ENCODE results near the gene NDE1.

The NDE1 gene

GRCh38 chr16:15608398-15609285 lies 41.4 kb upstream of the NDE1 start:
- H3K27ac ChIP-seq (ENCODE audit: insufficient read depth, low read depth, low read length, poor library complexity, severe bottlenecking) = no peak overlapping the region
- H3K27me3 ChIP-seq (ENCODE audit: control insufficient read depth, insufficient read depth, low read length, poor library complexity, severe bottlenecking) = no peaks in the 10 kb centered on the region
- H3K36me3 ChIP-seq (ENCODE audit: control insufficient read depth, insufficient read depth, low read length) = peaks cover 47% of the 10 kb centered on the region
- H3K4me3 ChIP-seq (ENCODE audit: insufficient read depth, low read depth, low read length) = no peak overlapping the region
- no peaks in the 10 kb centered on the region for H3K9me3 ChIP-seq (ENCODE audit: control insufficient read depth, low read length)
- 92 to 94% methylated on average over 18 of the region's 19 CpGs for WGBS, 2 experiments
- H3K4me1 ChIP-seq (ENCODE audit: control insufficient read depth, insufficient read depth, low read length) = no peaks in the 10 kb centered on the region

- Histone ChIP-seq H3K27ac (ENCODE audit: insufficient read depth, low read depth, low read length, poor library complexity, severe bottlenecking) (no peak overlapping the region), H3K36me3 (ENCODE audit: control insufficient read depth, insufficient read depth, low read length) (peaks cover 42% of the 10 kb centered on the region), H3K27me3 (ENCODE audit: control insufficient read depth, insufficient read depth, low read length, poor library complexity, severe bottlenecking) (no peaks in the 10 kb centered on the region), H3K9me3 (ENCODE audit: control insufficient read depth, low read length) (no peaks in the 10 kb centered on the region), H3K4me3 (ENCODE audit: insufficient read depth, low read depth, low read length) (no peak overlapping the region), H3K4me1 (ENCODE audit: control insufficient read depth, insufficient read depth, low read length) (no peaks in the 10 kb centered on the region)
- WGBS, 2 experiments = 95 to 97% methylated on average over 5 to 6 of the region's 6 CpGs
Observed at GRCh38 chr16:15609286-15609649, 40.8 kb upstream of the NDE1 start.

- Histone ChIP-seq H3K27me3 (ENCODE audit: control insufficient read depth, insufficient read depth, low read length, poor library complexity, severe bottlenecking) (no peaks in the 10 kb centered on the region), H3K36me3 (ENCODE audit: control insufficient read depth, insufficient read depth, low read length) (peaks cover 45% of the 10 kb centered on the region), H3K9me3 (ENCODE audit: control insufficient read depth, low read length) (no peaks in the 10 kb centered on the region), H3K4me1 (ENCODE audit: control insufficient read depth, insufficient read depth, low read length) (no peaks in the 10 kb centered on the region), H3K27ac (ENCODE audit: insufficient read depth, low read depth, low read length, poor library complexity, severe bottlenecking) (no peak overlapping the region), H3K4me3 (ENCODE audit: insufficient read depth, low read depth, low read length) (no peak overlapping the region)
- 96% methylated on average over 10 of the region's 10 CpGs for WGBS, 2 experiments
Observed at GRCh38 chr16:15610369-15610871, 39.6 kb upstream of the NDE1 start.

- Histone ChIP-seq H3K4me1 (ENCODE audit: control insufficient read depth, insufficient read depth, low read length) (no peaks in the 10 kb centered on the region), H3K36me3 (ENCODE audit: control insufficient read depth, insufficient read depth, low read length) (peaks cover 55% of the 10 kb centered on the region), H3K27me3 (ENCODE audit: control insufficient read depth, insufficient read depth, low read length, poor library complexity, severe bottlenecking) (no peaks in the 10 kb centered on the region), H3K4me3 (ENCODE audit: insufficient read depth, low read depth, low read length) (no peak overlapping the region), H3K27ac (ENCODE audit: insufficient read depth, low read depth, low read length, poor library complexity, severe bottlenecking) (no peak overlapping the region), H3K9me3 (ENCODE audit: control insufficient read depth, low read length) (no peaks in the 10 kb centered on the region)
- 94 to 96% methylated on average over 7 of the region's 7 CpGs for WGBS, 2 experiments
Observed at GRCh38 chr16:15611610-15612009, 38.4 kb upstream of the NDE1 start.

GRCh38 chr16:15613676-15614075 lies 36.4 kb upstream of the NDE1 start:
- no peaks in the 10 kb centered on the region for H3K9me3 ChIP-seq (ENCODE audit: control insufficient read depth, low read length)
- 91 to 96% methylated on average over 4 of the region's 4 CpGs for WGBS, 2 experiments
- H3K36me3 ChIP-seq (ENCODE audit: control insufficient read depth, insufficient read depth, low read length) = peaks cover 51% of the 10 kb centered on the region
- H3K27ac ChIP-seq (ENCODE audit: insufficient read depth, low read depth, low read length, poor library complexity, severe bottlenecking) = no peak overlapping the region
- no peaks in the 10 kb centered on the region for H3K4me1 ChIP-seq (ENCODE audit: control insufficient read depth, insufficient read depth, low read length)
- H3K27me3 ChIP-seq (ENCODE audit: control insufficient read depth, insufficient read depth, low read length, poor library complexity, severe bottlenecking) = no peaks in the 10 kb centered on the region
- H3K4me3 ChIP-seq (ENCODE audit: insufficient read depth, low read depth, low read length) = no peak overlapping the region

DNA sequence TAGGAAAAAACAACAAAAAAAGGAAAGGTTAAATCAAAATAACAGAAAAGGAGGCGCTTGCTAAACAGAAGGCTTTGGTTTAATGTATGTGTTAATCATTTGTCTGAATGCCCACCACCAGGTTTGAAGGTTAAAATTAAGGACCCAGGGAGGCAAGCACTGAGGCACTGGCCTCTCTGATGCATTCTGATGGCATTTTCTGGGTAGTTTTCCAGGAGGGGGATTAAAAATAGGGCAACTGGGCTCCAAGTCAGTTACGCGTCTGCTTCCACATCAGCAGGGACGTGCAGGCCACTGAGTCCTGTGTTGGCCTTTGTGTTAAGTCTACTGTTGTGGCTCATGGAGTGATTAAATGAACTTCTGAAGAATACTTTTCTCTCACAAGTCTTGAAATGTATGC lies 34.0 kb upstream of the NDE1 start:
- Histone ChIP-seq H3K36me3 (ENCODE audit: control insufficient read depth, insufficient read depth, low read length) (peaks cover 39% of the 10 kb centered on the region), H3K9me3 (ENCODE audit: control insufficient read depth, low read length) (no peaks in the 10 kb centered on the region), H3K4me3 (ENCODE audit: insufficient read depth, low read depth, low read length) (no peak overlapping the region), H3K27ac (ENCODE audit: insufficient read depth, low read depth, low read length, poor library complexity, severe bottlenecking) (no peak overlapping the region), H3K27me3 (ENCODE audit: control insufficient read depth, insufficient read depth, low read length, poor library complexity, severe bottlenecking) (no peaks in the 10 kb centered on the region), H3K4me1 (ENCODE audit: control insufficient read depth, insufficient read depth, low read length) (no peaks in the 10 kb centered on the region)
- WGBS, 2 experiments = 95 to 97% methylated on average over 4 of the region's 4 CpGs

DNA sequence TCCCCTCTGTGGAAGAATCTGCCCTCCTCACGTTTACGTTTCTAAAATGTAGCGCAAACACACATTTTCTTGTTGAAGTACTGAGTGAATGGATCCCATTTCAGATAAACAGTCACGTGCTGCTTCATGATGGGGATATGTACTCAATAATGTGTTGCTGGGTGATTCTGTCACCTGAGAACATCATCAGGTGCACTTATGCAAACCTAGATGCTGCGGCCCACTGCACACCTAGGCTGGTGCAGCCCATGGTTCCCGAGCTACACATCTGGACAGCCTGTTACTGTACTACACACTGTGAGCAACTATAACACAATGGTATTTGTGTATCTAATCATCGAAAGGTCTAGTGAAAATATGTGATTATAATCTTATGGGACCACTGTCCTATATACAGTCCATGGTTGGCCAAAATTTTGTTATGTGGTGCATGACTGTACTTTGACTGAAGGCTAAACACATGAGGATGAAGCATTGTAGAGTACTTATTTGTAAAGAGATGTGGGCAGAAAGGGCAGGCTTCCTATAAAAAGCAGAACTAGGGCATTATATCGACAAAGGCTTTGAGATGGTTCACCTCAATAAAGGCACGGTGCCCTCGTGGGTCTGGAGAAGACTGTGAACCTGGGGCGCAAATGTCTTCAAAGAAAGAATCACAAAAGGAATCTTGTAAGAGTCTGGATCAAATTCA lies 33.4 kb upstream of the NDE1 start:
- Histone ChIP-seq H3K27ac (ENCODE audit: insufficient read depth, low read depth, low read length, poor library complexity, severe bottlenecking) (no peak overlapping the region), H3K27me3 (ENCODE audit: control insufficient read depth, insufficient read depth, low read length, poor library complexity, severe bottlenecking) (no peaks in the 10 kb centered on the region), H3K4me1 (ENCODE audit: control insufficient read depth, insufficient read depth, low read length) (no peaks in the 10 kb centered on the region), H3K4me3 (ENCODE audit: insufficient read depth, low read depth, low read length) (no peak overlapping the region), H3K9me3 (ENCODE audit: control insufficient read depth, low read length) (no peaks in the 10 kb centered on the region), H3K36me3 (ENCODE audit: control insufficient read depth, insufficient read depth, low read length) (peaks cover 36% of the 10 kb centered on the region)
- WGBS, 2 experiments = 94 to 96% methylated on average over 11 of the region's 11 CpGs

DNA sequence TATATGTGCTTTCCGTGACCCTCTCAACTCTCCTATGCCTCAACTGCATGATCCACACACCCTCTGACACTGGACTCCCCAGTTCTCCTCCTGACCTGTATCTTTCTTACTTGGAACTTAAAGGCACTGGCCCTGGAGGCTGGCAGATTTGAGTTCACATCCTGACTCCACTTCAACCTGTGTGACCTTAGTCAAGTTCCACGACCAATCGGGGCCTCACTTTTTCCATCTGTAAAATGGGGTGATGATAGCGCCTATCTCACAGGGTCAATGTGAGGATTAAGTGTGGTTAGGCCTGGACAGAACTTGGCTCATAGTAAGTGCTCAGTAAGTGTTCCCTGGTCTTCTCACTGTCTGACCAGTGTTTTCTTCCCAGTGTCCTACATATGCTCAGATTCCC lies 32.1 kb upstream of the NDE1 start:
- no peaks in the 10 kb centered on the region for H3K4me1 ChIP-seq (ENCODE audit: control insufficient read depth, insufficient read depth, low read length)
- no peaks in the 10 kb centered on the region for H3K27me3 ChIP-seq (ENCODE audit: control insufficient read depth, insufficient read depth, low read length, poor library complexity, severe bottlenecking)
- H3K27ac ChIP-seq (ENCODE audit: insufficient read depth, low read depth, low read length, poor library complexity, severe bottlenecking) = no peak overlapping the region
- no peak overlapping the region for H3K4me3 ChIP-seq (ENCODE audit: insufficient read depth, low read depth, low read length)
- H3K36me3 ChIP-seq (ENCODE audit: control insufficient read depth, insufficient read depth, low read length) = peaks cover 31% of the 10 kb centered on the region
- 95 to 99% methylated on average over 4 of the region's 4 CpGs for WGBS, 2 experiments
- no peaks in the 10 kb centered on the region for H3K9me3 ChIP-seq (ENCODE audit: control insufficient read depth, low read length)

DNA sequence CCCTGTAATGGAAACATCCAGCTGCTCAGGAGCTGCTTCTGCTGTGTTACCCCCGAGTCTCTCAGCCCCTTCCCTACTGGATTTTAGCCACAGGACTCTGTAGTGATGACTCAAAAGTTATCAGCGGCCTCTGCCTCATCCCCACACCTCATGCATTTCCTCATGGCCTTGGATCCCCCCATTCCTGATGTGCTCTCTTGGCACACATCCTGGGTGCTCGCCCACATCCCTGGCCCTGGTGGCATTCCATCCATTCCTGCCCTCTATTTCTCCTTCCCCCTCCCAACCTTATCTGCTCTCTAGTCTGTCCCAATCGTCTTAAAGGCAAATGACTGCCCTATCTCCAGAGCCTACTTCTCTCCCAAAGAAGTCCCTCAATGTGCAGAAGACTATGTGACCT lies 31.7 kb upstream of the NDE1 start:
- Histone ChIP-seq H3K27me3 (ENCODE audit: control insufficient read depth, insufficient read depth, low read length, poor library complexity, severe bottlenecking) (no peaks in the 10 kb centered on the region), H3K36me3 (ENCODE audit: control insufficient read depth, insufficient read depth, low read length) (peaks cover 32% of the 10 kb centered on the region), H3K4me1 (ENCODE audit: control insufficient read depth, insufficient read depth, low read length) (no peaks in the 10 kb centered on the region), H3K27ac (ENCODE audit: insufficient read depth, low read depth, low read length, poor library complexity, severe bottlenecking) (no peak overlapping the region), H3K4me3 (ENCODE audit: insufficient read depth, low read depth, low read length) (no peak overlapping the region), H3K9me3 (ENCODE audit: control insufficient read depth, low read length) (no peaks in the 10 kb centered on the region)
- 92 to 93% methylated on average over 4 of the region's 4 CpGs for WGBS, 2 experiments

GRCh38 chr16:15620611-15621195 lies 29.3 kb upstream of the NDE1 start:
- H3K27me3 ChIP-seq (ENCODE audit: control insufficient read depth, insufficient read depth, low read length, poor library complexity, severe bottlenecking) = no peaks in the 10 kb centered on the region
- H3K4me1 ChIP-seq (ENCODE audit: control insufficient read depth, insufficient read depth, low read length) = no peaks in the 10 kb centered on the region
- H3K4me3 ChIP-seq (ENCODE audit: insufficient read depth, low read depth, low read length) = no peak overlapping the region
- no peaks in the 10 kb centered on the region for H3K9me3 ChIP-seq (ENCODE audit: control insufficient read depth, low read length)
- H3K27ac ChIP-seq (ENCODE audit: insufficient read depth, low read depth, low read length, poor library complexity, severe bottlenecking) = no peak overlapping the region
- peaks cover 41% of the 10 kb centered on the region for H3K36me3 ChIP-seq (ENCODE audit: control insufficient read depth, insufficient read depth, low read length)
- 96 to 100% methylated on average over 5 to 6 of the region's 6 CpGs for WGBS, 2 experiments

All from ectodermal cell (in vitro differentiated cells).